Activated naive CD8-positive, alpha-beta T cell (primary cell): Measurements from ENCODE around the gene DRC7.

Experiments
- H3K27ac Mint-ChIP-seq: one replicate; pipeline ENCODE4 v1.8.0; 2021; ENCODE audit warnings: mixed read lengths
- H3K27me3 Mint-ChIP-seq: one replicate; pipeline ENCODE4 v1.8.0; 2021; ENCODE audit warnings: mixed read lengths
- H3K36me3 Mint-ChIP-seq: one replicate; pipeline ENCODE4 v1.8.0; 2021; ENCODE audit warnings: mixed read lengths
- H3K4me1 Mint-ChIP-seq: one replicate; pipeline ENCODE4 v1.8.0; 2021; ENCODE audit warnings: low read depth, mixed read lengths
- H3K4me3 Mint-ChIP-seq: one replicate; pipeline ENCODE4 v1.8.0; 2021; ENCODE audit warnings: mild to moderate bottlenecking, mixed read lengths
- H3K9me3 Mint-ChIP-seq: one replicate; pipeline ENCODE4 v1.8.0; 2021; ENCODE audit warnings: low read depth, mixed read lengths

DRC7 gene

DNA sequence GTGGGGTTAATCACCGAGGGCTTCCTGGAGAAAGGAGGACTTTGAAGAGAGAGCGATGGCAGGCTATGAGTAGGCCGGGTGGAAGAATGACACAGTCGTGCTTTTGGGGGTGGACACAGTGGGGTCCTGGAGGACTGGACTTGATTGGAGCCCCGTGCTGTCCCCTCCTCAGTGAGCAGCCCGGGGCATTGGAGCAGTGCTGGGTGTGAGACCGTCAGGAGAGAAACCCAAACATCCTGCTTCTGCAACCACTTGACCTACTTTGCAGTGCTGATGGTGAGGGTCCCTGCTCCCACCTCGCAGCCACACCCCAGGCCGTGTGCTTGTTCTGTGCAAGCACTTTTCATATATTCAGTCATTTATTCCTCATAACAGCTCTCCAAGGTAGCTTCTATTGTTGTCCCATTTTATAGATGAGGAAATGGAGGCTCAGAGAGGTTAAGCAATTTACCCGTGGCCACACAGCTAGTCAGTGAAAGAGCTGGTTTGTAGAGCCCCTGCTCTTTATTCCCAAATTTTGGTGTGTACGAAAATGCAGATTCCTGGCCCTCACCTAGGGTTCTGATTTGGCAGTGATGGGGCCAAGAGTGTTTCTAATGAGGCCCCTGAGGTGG lies 38.2 kb upstream of the DRC7 start:
- H3K9me3 Mint-ChIP-seq = no peaks in the 10 kb centered on the region
- no peaks in the 10 kb centered on the region for H3K27me3 Mint-ChIP-seq
- H3K27ac Mint-ChIP-seq = no peak overlapping the region
- peaks cover 3% of the 10 kb centered on the region for H3K4me1 Mint-ChIP-seq
- no peak overlapping the region for H3K4me3 Mint-ChIP-seq
- no peaks in the 10 kb centered on the region for H3K36me3 Mint-ChIP-seq

DNA sequence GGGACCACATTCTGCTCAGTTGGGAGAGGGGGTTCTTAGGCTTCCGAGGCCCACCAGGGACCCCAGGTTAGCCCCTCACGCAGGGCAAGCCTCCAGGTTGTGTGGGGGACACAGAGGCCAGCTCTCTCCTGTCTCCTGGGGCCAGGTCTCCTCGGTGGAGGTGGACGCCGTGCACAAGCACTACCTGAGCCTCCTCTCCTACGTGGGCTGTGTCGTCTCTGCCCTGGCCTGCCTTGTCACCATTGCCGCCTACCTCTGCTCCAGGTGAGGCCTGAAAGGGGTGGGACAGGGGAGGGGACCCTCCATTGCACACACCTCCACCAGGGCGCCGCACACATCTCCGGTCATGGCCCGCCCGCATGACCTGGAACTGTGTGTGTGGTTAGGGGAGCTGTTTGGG lies 37.4 kb upstream of the DRC7 start:
- Mint-ChIP-seq H3K36me3 (no peaks in the 10 kb centered on the region), H3K4me3 (no peak overlapping the region), H3K27ac (no peak overlapping the region), H3K4me1 (no peaks in the 10 kb centered on the region), H3K9me3 (no peaks in the 10 kb centered on the region), H3K27me3 (no peaks in the 10 kb centered on the region)

GRCh38 chr16:57658130-57658877 lies 36.3 kb upstream of the DRC7 start:
- Mint-ChIP-seq H3K27me3 (no peaks in the 10 kb centered on the region), H3K9me3 (no peaks in the 10 kb centered on the region), H3K27ac (no peak overlapping the region), H3K4me3 (no peak overlapping the region), H3K4me1 (no peaks in the 10 kb centered on the region), H3K36me3 (no peaks in the 10 kb centered on the region)

- Mint-ChIP-seq H3K9me3 (no peaks in the 10 kb centered on the region), H3K27me3 (no peaks in the 10 kb centered on the region), H3K4me1 (no peaks in the 10 kb centered on the region), H3K27ac (no peak overlapping the region), H3K36me3 (no peaks in the 10 kb centered on the region), H3K4me3 (no peak overlapping the region)
These were observed 35.5 kb upstream of the DRC7 start for GRCh38 chr16:57658878-57659674.

DNA sequence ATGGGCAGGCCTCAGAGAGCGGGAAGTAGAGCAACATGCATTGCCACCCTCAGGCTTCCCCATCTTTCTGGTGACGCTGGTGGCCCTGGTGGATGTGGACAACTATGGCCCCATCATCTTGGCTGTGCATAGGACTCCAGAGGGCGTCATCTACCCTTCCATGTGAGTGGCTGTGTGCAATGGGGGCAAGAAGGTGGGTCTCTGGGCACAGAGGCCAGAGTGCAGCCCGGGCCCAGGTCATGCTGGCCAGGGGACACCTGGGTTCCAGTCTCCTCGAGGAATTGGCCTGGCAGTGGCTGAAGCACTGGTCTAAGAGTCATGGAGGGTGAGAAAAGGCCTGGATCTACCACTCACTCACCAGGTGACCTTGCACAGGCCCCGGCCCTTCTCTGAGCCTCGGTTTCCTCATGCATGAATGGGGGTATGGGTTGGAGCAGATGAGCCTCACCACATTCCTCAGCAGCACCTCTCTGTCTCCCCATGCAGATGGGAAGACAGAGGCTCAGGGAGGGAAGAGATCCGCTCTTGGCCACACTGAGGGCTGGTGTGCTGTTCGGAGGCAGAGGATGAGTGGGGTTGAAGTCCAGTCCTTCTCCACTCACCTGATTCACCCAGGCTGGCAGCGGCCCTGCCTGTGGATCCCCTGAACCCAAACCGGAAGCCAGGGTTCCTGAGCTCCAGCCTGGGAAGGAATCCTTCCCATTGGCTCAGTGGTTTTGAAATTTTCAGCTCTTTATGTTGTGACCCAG lies 33.7 kb upstream of the DRC7 start:
- H3K36me3 Mint-ChIP-seq = no peaks in the 10 kb centered on the region

GRCh38 chr16:57661510-57661909 lies 33.1 kb upstream of the DRC7 start:
- no peaks in the 10 kb centered on the region for H3K9me3 Mint-ChIP-seq
- H3K4me1 Mint-ChIP-seq = no peaks in the 10 kb centered on the region
- no peaks in the 10 kb centered on the region for H3K36me3 Mint-ChIP-seq
- no peak overlapping the region for H3K4me3 Mint-ChIP-seq
- no peaks in the 10 kb centered on the region for H3K27me3 Mint-ChIP-seq
- H3K27ac Mint-ChIP-seq = no peak overlapping the region

More for the DNA sequence above, 33.7 kb upstream of the DRC7 start:
- no peaks in the 10 kb centered on the region for H3K4me1 Mint-ChIP-seq
- H3K27me3 Mint-ChIP-seq = no peaks in the 10 kb centered on the region
- H3K9me3 Mint-ChIP-seq = no peaks in the 10 kb centered on the region
- no peak overlapping the region for H3K27ac Mint-ChIP-seq
- no peak overlapping the region for H3K4me3 Mint-ChIP-seq

DNA sequence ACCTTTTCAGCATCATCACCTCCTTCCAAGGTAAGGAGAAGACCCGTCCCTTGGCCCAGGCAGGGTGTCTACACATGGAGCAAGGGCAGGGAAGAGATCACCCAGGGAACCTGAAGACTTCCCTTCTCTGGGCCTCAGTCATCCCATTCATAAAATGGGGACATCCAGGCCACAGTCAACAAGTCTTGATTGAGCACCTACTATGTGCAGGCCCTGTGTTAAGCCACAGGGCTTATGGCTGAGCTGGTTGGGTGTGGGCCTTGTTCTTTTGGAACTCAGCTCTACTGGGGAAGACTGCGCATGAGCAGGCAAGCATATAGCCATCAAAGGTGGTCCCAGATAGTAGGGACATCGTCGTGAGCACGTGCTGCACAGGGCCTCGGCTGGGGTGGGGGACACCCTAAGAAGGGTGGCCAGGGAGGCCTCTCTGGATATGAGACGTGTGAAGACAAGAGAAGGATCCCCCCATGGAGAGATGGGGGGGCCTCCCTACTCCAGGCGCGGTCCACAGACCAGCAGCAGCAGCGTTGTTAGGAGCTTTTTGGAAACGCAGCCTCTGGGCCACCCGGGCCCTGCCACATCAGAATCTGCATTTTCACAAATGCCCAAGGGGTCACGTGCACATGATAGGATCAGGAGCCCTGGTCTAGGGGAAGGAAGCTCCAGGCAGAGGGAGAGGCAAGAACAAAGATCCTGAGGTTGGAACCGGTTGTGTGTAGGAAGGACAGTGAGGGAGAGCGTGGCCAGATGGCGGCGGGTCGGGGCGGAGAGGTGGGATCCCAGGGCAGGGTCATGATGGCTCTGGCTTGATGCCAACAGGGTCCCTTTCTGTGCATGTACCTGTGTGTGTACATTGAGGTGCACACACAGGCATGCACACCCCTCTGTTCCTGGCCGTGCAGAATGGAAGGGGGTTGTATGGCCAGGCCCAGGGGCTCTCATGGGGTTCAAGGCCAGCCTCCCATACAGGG lies 32.4 kb upstream of the DRC7 start:
- Mint-ChIP-seq H3K4me3 (no peak overlapping the region), H3K27me3 (no peaks in the 10 kb centered on the region), H3K36me3 (no peaks in the 10 kb centered on the region), H3K27ac (no peak overlapping the region), H3K9me3 (no peaks in the 10 kb centered on the region), H3K4me1 (no peaks in the 10 kb centered on the region)

- Mint-ChIP-seq H3K9me3 (no peaks in the 10 kb centered on the region), H3K4me3 (no peak overlapping the region), H3K4me1 (no peaks in the 10 kb centered on the region), H3K27ac (no peak overlapping the region), H3K36me3 (no peaks in the 10 kb centered on the region), H3K27me3 (no peaks in the 10 kb centered on the region)
These were observed 31.2 kb upstream of the DRC7 start for GRCh38 chr16:57663436-57663835.

GRCh38 chr16:57663917-57664661 lies 30.5 kb upstream of the DRC7 start:
- no peaks in the 10 kb centered on the region for H3K36me3 Mint-ChIP-seq
- H3K27ac Mint-ChIP-seq = no peak overlapping the region
- H3K4me1 Mint-ChIP-seq = no peaks in the 10 kb centered on the region
- H3K9me3 Mint-ChIP-seq = no peaks in the 10 kb centered on the region
- no peak overlapping the region for H3K4me3 Mint-ChIP-seq
- H3K27me3 Mint-ChIP-seq = no peaks in the 10 kb centered on the region

GRCh38 chr16:57664662-57665025 lies 30.0 kb upstream of the DRC7 start:
- Mint-ChIP-seq H3K4me1 (no peaks in the 10 kb centered on the region), H3K27ac (no peak overlapping the region), H3K36me3 (no peaks in the 10 kb centered on the region), H3K27me3 (no peaks in the 10 kb centered on the region), H3K9me3 (no peaks in the 10 kb centered on the region), H3K4me3 (no peak overlapping the region)

DNA sequence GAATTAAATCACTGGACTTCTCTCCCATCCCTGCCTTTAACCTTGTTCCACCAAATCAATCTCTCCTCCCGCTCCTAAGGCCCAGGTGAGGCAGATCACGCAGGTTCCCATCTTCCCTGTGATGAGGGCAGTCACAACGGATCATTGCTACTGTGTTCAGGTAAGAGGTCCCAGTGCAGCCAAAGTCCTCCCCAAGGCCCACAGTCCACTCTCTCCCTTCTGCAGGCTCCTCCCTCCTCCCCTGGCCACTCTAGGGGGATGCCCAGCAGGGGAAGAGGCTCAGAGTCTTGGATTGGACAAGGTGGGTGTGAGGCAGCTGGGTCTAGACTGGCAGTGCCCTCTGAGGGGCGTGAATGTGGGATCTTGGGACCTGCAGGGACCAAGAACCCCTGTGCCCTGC lies 29.1 kb upstream of the DRC7 start:
- Mint-ChIP-seq H3K9me3 (no peaks in the 10 kb centered on the region), H3K4me3 (no peak overlapping the region), H3K27me3 (no peaks in the 10 kb centered on the region), H3K27ac (no peak overlapping the region), H3K36me3 (no peaks in the 10 kb centered on the region), H3K4me1 (no peaks in the 10 kb centered on the region)

GRCh38 chr16:57666353-57667047 lies 28.1 kb upstream of the DRC7 start:
- H3K27ac Mint-ChIP-seq = no peak overlapping the region
- H3K4me3 Mint-ChIP-seq = no peak overlapping the region
- H3K27me3 Mint-ChIP-seq = no peaks in the 10 kb centered on the region
- no peaks in the 10 kb centered on the region for H3K9me3 Mint-ChIP-seq
- H3K36me3 Mint-ChIP-seq = no peaks in the 10 kb centered on the region
- H3K4me1 Mint-ChIP-seq = no peaks in the 10 kb centered on the region

DNA sequence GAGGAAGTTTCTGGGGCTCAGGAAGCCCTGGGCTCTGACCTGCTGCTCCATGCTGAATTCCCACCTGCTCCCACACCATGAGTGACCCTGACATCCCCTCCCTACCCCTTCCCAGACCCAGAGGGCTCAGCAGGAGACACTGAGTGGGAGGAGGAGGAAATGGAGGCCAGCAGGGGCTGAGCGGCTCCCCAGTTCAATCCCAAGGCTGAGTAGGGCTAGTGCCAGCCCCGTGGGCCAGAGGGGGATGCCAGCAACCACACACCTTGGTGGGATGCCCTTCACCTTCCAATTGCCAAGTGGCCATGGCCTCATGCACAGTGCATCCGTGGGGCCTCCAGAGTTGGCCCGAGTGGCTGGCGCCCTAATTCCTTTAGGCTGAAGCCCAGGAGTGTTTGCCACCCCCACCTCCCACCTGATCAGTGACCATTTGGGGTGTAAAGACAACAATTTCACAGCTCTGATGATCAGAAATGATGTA lies 27.5 kb upstream of the DRC7 start:
- no peak overlapping the region for H3K4me3 Mint-ChIP-seq
- H3K27me3 Mint-ChIP-seq = no peaks in the 10 kb centered on the region
- no peaks in the 10 kb centered on the region for H3K36me3 Mint-ChIP-seq
- H3K4me1 Mint-ChIP-seq = no peaks in the 10 kb centered on the region
- no peak overlapping the region for H3K27ac Mint-ChIP-seq
- no peaks in the 10 kb centered on the region for H3K9me3 Mint-ChIP-seq
